ENCODE results near the gene RNF212.

GRCh38 chr4:1030031-1030430 is 83.3 kb downstream of the RNF212 start:
- no peak for TF ChIP-seq SIN3A (IDR thresholded peaks at IDR 0.05; ENCODE audit: borderline replicate concordance, insufficient read depth, low read length)
- TF ChIP-seq REST (IDR thresholded peaks at IDR 0.05; ENCODE audit: insufficient read depth in 1 of 2, low read depth in 2 of 2, low read length in 2 of 2) = no peak
